Mucosa of stomach (tissue), 1 donor: ENCODE measurements around the gene MTMR3.

Experiments
- H3K27me3 ChIP-seq: one replicate; pipeline ENCODE4 v1.7.0; 2013; ENCODE audit warnings: mild to moderate bottlenecking, low read length; ENCODE audit not compliant: control insufficient read depth, insufficient read depth
- H3K36me3 ChIP-seq: one replicate; pipeline ENCODE4 v1.7.0; 2013; ENCODE audit warnings: low read length; ENCODE audit not compliant: control insufficient read depth, insufficient read depth
- H3K4me1 ChIP-seq: one replicate; pipeline ENCODE4 v1.7.0; 2013; ENCODE audit warnings: mild to moderate bottlenecking, low read length; ENCODE audit not compliant: control insufficient read depth, insufficient read depth
- H3K4me3 ChIP-seq: one replicate; pipeline ENCODE4 v1.7.0; 2013; ENCODE audit warnings: low read length
- H3K9ac ChIP-seq: one replicate; pipeline ENCODE4 v1.7.0; 2013; ENCODE audit warnings: mild to moderate bottlenecking, low read length, moderate library complexity
- H3K9me3 ChIP-seq: one replicate; pipeline ENCODE4 v1.7.0; 2013; ENCODE audit warnings: mild to moderate bottlenecking, low read length, moderate library complexity; ENCODE audit not compliant: control insufficient read depth
- donor health status: Pancreatic carcinoma.

Gene MTMR3

DNA sequence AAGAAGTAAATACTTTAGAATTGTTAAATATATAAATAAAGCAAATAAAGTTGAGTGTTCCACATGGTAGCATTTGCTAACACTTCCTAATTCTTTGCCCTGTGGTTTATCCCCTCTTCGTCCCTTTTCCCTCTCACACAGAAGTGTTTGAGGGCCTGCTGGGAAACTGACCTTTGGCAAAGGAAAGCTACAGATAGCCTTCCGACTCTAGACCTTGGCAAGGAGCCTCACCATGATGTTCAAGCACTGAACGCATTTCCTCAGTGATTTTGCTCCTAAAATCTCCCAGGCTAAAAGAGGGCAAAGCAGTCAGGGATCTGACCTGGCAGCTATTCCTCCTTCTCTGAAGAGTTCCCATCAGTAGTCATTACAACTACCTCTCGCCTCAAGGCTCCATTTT lies 144.8 kb downstream of the MTMR3 start:
- Histone ChIP-seq H3K4me3 (no peak overlapping the region), H3K4me1 (peaks cover 21% of the 10 kb centered on the region), H3K9ac (no peak overlapping the region), H3K9me3 (no peaks in the 10 kb centered on the region), H3K27me3 (no peaks in the 10 kb centered on the region), H3K36me3 (peaks cover 27% of the 10 kb centered on the region)

DNA sequence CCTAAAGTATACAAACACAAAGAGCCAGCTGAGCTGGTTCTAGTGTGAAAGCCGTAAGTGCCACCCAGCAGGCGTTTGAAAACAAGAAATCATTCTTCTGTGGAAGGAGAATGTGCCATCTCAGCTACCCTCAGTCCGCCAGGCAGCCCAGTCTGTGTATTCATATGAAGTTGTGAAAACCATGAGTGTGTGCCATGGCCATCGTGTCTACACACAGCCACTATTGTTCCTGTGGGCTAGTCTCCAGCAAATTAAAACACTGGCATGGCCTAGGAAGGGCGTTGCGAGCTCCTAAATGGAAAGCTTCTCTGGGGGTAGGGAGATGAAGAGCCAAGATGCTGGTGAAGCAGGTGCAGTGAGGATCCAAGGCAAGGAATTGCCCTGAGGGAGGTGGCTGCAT lies 145.8 kb downstream of the MTMR3 start:
- H3K9ac ChIP-seq = no peak overlapping the region
- H3K27me3 ChIP-seq = no peaks in the 10 kb centered on the region
- H3K4me1 ChIP-seq = peaks cover 21% of the 10 kb centered on the region
- no peak overlapping the region for H3K4me3 ChIP-seq
- H3K9me3 ChIP-seq = no peaks in the 10 kb centered on the region
- peaks cover 19% of the 10 kb centered on the region for H3K36me3 ChIP-seq

DNA sequence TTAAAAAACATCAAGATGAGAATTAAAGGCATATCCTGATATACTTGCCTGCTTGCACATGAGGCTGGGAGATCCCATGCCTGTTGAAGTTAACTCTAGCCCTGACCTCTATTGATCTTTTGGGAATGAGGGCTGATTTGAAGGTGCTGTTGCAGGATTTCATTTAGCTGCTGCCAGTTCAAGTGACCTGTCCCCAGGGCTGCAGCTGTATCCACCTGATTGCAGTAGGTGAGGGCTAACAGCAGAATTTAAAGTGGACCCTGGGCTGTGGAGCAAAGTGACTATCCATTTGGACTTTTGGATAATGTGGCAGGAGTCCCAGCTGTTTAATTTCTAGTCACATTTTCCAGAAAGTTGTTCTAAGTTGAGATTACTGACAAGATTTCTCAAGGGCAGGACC lies 146.5 kb downstream of the MTMR3 start:
- Histone ChIP-seq H3K4me1 (peaks cover 20% of the 10 kb centered on the region), H3K27me3 (no peaks in the 10 kb centered on the region), H3K4me3 (no peak overlapping the region), H3K9ac (no peak overlapping the region), H3K9me3 (no peaks in the 10 kb centered on the region), H3K36me3 (peaks cover 19% of the 10 kb centered on the region)

DNA sequence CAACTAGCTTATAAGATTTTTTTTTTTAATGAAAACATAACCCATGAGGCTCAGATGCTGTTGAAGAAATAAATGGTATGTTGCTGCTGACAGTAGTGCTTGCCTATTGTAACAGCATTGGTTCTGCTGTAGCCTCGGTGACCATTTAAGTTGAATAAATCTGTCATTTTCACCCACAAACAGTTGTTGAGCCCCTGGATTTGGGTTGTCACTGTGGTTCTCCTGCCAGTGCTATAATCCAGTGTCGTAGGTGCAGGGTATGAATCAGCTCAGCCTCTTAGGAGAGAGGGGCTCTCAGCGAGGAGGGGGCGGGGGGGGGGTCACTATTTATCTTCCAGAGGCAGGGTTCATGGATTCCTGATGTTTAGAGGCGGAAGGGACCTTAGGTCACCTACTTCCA lies 147.4 kb downstream of the MTMR3 start:
- H3K4me3 ChIP-seq = no peak overlapping the region
- H3K36me3 ChIP-seq = peaks cover 19% of the 10 kb centered on the region
- peaks cover 13% of the 10 kb centered on the region for H3K4me1 ChIP-seq
- H3K9me3 ChIP-seq = no peaks in the 10 kb centered on the region
- H3K27me3 ChIP-seq = no peaks in the 10 kb centered on the region
- H3K9ac ChIP-seq = no peak overlapping the region

DNA sequence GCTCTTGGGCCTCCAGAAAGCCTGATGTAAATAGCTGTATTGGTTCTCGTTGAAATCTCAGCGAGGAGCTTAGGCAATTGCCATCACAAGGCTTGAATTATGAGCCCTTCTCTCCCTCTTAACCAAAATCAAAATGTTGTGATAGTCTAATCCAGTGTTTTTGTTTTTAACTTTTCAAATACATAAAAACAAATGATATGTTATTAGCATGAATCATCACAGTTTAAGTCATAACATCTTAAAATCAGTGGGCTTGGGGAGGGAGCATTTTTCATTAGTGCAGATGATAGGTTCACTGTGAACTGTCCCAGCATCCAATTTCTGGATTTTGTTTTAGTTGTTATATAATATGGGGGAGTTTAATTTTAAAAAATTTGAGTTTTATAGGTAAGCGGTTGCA lies 148.4 kb downstream of the MTMR3 start:
- H3K36me3 ChIP-seq = peaks cover 14% of the 10 kb centered on the region
- no peak overlapping the region for H3K4me3 ChIP-seq
- no peaks in the 10 kb centered on the region for H3K9me3 ChIP-seq
- H3K9ac ChIP-seq = no peak overlapping the region
- peaks cover 12% of the 10 kb centered on the region for H3K4me1 ChIP-seq
- no peaks in the 10 kb centered on the region for H3K27me3 ChIP-seq

DNA sequence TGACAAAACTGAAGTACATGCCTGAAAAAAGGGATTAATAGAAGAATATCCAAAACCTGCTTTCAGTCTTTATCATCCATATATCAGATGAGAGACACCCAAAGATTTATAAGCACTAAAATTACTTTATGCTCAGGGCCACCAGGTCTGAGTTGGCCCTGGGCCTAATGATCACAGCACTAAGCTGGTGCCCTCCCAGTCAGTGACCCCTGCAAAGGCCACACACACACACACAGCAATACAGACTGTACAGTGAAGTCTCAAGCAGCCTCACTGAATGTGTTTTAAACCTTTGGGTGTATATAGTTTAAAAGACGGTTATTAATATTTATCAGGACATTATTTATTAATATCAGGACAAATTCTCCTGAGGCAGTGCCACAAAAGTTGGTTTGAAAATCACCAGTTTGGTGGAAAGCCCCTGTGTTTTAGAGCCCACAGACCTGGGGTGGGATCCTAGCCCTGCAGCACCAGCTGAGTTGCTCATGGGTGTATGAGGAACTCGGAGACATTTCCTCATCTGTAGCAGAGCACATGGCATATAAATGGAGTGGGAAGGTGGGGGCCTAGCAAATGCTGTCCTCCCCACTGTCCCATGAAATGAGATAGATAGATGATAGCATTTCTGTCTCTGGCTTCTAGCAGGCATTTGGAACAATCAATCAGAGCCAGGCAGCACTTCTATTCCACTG lies 148.9 kb downstream of the MTMR3 start:
- Histone ChIP-seq H3K27me3 (no peaks in the 10 kb centered on the region), H3K9ac (no peak overlapping the region), H3K4me1 (peaks cover 9% of the 10 kb centered on the region), H3K4me3 (no peak overlapping the region), H3K36me3 (peaks cover 8% of the 10 kb centered on the region), H3K9me3 (no peaks in the 10 kb centered on the region)

DNA sequence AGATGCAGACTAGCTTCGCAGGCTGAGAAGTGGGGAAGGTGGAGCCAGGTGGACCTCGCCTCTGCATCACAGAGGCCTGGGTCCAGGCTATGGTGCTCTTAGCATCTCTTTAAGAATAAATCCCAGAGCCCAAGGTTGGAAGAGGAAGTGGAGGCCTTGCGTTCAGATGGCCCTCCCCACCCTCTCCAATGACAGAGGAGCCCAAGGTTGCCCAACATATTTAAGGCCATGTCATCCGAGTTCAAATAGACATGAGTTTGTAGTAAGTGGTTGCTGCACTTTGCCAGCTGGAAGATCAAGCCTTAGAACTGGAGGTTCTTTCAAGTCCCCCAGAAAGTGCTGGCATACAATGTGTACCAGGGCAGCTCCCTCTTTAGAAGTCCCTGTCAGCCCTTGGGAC lies 150.2 kb downstream of the MTMR3 start:
- H3K27me3 ChIP-seq = no peaks in the 10 kb centered on the region
- no peak overlapping the region for H3K4me3 ChIP-seq
- H3K4me1 ChIP-seq = peaks cover 5% of the 10 kb centered on the region

DNA sequence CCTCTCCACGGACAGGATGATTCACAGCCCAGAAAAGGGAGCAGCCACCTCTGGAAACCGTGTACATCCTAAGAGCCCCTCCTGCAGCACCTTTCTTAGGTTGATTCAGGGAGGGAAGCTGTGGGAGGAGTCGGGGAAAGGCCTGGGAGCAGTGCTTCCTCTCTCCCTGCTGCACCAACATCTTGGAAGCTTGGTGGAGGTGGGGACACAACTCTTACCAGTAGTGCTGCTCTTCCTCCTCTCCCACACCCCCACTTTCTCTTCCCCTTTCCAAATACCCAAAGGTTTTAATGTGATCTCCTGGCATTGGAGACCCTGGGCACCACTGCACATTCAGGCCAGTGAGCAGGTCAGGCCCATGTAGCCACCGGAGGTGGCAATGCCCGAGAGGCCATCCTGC lies 150.9 kb downstream of the MTMR3 start:
- no peak overlapping the region for H3K9ac ChIP-seq
- no peaks in the 10 kb centered on the region for H3K36me3 ChIP-seq
- no peak overlapping the region for H3K4me3 ChIP-seq
- H3K4me1 ChIP-seq = peaks cover 12% of the 10 kb centered on the region
- no peaks in the 10 kb centered on the region for H3K27me3 ChIP-seq
- no peaks in the 10 kb centered on the region for H3K9me3 ChIP-seq

More for the DNA sequence above, 150.2 kb downstream of the MTMR3 start:
- H3K36me3 ChIP-seq = peaks cover 4% of the 10 kb centered on the region
- H3K9me3 ChIP-seq = no peaks in the 10 kb centered on the region
- H3K9ac ChIP-seq = no peak overlapping the region

DNA sequence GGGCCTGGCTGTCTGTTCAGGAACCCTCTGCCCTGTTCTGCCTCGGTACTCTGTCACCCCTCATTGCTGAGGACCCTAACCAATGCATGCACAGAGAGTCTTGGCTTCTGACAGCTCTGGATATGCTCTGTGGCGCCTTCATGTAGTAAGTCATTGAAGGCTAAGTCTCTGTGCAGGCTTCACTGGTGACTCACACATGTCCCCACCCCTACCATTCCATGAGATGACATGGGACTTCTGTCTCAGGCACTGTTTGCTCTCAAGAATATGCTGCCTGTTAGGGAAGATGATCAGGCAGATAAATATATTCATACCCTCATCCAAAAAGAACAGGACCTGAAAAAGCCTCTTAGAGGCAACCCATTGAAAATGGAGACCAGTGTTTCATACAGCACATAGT lies 153.7 kb downstream of the MTMR3 start:
- H3K27me3 ChIP-seq = no peaks in the 10 kb centered on the region
- no peak overlapping the region for H3K9ac ChIP-seq
- no peaks in the 10 kb centered on the region for H3K36me3 ChIP-seq
- no peak overlapping the region for H3K4me3 ChIP-seq
- peaks cover 12% of the 10 kb centered on the region for H3K4me1 ChIP-seq
- no peaks in the 10 kb centered on the region for H3K9me3 ChIP-seq

DNA sequence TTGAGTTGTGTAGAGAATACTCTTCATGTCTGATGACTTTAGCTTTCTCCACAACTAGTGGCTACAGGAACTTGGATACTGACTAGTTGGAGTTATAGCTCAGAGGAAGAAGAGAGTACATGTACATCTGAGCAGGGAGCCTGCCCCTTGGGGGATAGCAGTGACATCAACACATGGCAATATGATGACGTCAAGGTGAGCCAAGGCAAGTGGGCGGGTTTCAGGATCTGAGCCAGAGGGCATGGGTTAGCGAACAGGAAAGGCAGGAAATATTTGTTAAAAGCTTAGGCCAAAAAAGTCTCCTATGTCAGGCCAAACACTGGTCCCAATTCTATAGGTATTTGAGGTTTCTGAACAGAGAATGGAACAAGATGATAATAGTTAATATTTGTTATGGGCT lies 155.2 kb downstream of the MTMR3 start:
- Histone ChIP-seq H3K27me3 (no peaks in the 10 kb centered on the region), H3K4me1 (peaks cover 12% of the 10 kb centered on the region), H3K4me3 (no peak overlapping the region), H3K9ac (no peak overlapping the region), H3K36me3 (no peaks in the 10 kb centered on the region), H3K9me3 (no peaks in the 10 kb centered on the region)

DNA sequence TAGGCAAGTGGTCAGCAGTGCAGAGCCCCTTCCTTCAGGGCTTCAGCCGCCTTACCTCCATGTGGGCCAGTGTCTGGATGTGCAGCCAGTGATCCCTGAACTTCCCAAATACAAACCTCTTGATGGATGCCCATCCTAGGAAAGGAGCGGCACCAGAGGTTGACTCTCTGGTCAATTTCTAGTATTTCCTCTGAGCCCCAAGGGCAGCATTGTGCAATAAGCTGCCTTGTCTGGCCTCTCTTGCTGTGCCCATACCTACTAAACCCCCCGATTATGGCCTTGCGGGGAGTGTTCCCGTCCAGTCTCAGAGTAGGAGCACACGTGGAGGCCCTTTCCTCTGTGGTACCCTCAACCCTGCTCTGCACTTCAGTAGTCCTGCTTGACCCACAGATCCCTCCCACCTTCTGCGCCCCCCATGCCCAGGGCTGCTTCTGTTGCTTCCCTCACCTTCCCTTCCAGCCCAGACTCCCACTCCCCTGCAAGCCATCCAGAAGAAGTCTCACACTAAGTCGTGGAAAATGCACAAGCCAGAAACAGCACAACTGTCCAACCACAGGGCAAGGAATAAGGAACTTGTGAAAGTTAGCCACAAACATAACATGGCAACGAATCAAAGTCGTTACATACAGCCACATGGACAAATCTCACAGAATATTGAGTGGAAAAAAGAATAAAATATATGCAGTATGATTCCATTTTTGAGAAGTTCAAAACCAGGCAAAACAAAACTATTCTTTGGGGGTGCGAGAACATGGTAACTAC lies 157.7 kb downstream of the MTMR3 start:
- H3K9me3 ChIP-seq = no peaks in the 10 kb centered on the region
- no peak overlapping the region for H3K9ac ChIP-seq
- H3K4me1 ChIP-seq = peaks cover 32% of the 10 kb centered on the region
- H3K36me3 ChIP-seq = no peaks in the 10 kb centered on the region
- H3K27me3 ChIP-seq = no peaks in the 10 kb centered on the region
- no peak overlapping the region for H3K4me3 ChIP-seq

DNA sequence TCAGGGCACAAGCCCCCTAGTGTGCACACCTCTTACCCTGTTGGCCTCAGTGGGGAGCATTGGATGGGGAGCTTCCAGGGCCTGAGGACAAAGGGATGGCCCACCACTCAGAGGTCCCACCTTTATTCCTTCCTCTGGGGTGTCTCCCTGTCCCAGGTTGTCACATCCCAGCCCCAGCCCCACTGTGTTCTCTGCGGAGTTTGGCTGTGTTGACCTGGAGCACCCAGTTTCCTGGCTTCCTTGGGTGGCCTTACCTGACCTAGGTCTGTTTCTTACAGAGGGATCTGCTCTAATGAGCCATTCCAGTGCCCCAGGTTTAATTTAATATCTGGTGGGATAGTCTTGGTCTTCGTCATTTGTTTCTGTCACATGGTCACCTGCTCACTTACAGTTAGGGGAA lies 158.5 kb downstream of the MTMR3 start:
- no peaks in the 10 kb centered on the region for H3K27me3 ChIP-seq
- H3K4me3 ChIP-seq = no peak overlapping the region
- no peaks in the 10 kb centered on the region for H3K9me3 ChIP-seq
- peaks cover 29% of the 10 kb centered on the region for H3K4me1 ChIP-seq
- no peaks in the 10 kb centered on the region for H3K36me3 ChIP-seq
- no peak overlapping the region for H3K9ac ChIP-seq
